OCI-LY7 (cell line): Measurements from ENCODE around the gene RRM2. TPM values are rescaled to one million over a fixed set of nuclear protein-coding genes. Genes with fewer than 3 reads are reported as not detected.

ENCODE experiments used
- BruUV-seq: library from RNA; stranded (reverse); fragments of 400-500 nt; replicated peaks from 2 replicates; lab custom pipeline; 2021; lab: Mats Ljungman, UMichigan
- CTCF ChIA-PET: fragments of 300-600 bp; sonication (Branson Sonifier 250); formaldehyde crosslinking; loops from one replicate; lab custom pipeline; 2022; ENCODE audit warnings: antibody characterized with exemption; ENCODE audit not compliant: unreplicated experiment; lab: Charles Lee
- POLR2A ChIA-PET: fragments of 300-600 bp; sonication (Branson Sonifier 250); formaldehyde crosslinking; loops from one replicate; lab custom pipeline; 2022; ENCODE audit warnings: antibody characterized with exemption; lab: Charles Lee
- DNase-seq: peaks from one replicate; pipeline ENCODE4 v3.0.0-alpha.2; 2015; ENCODE audit warnings: low spot score
- H2AFZ ChIP-seq: fragments of 200-600 bp; sonication (generic), shearing (Covaris generic); 2 replicates; pipeline ENCODE4 v1.6.1; 2014; ENCODE audit warnings: mild to moderate bottlenecking, antibody characterized with exemption, low read length, moderate library complexity
- H3K27ac ChIP-seq: fragments of 200-600 bp; sonication (generic); 2 replicates; pipeline ENCODE4 v1.5.1; 2014; ENCODE audit warnings: mixed run types, low read depth, mild to moderate bottlenecking, moderate library complexity, low read length, inconsistent platforms; ENCODE audit not compliant: poor library complexity, severe bottlenecking
- H3K36me3 ChIP-seq: fragments of 200-600 bp; sonication (generic); 2 replicates; pipeline ENCODE4 v1.6.1; 2014; ENCODE audit warnings: mild to moderate bottlenecking, antibody characterized with exemption, low read length, moderate library complexity, mixed read lengths; ENCODE audit not compliant: insufficient read depth
- H3K4me1 ChIP-seq: fragments of 200-600 bp; sonication (generic); 2 replicates; pipeline ENCODE4 v1.5.1; 2014; ENCODE audit warnings: mild to moderate bottlenecking, low read length; ENCODE audit not compliant: insufficient read depth, poor library complexity, severe bottlenecking
- H3K4me2 ChIP-seq: fragments of 200-600 bp; sonication (generic); 2 replicates; pipeline ENCODE4 v1.6.1; 2014; ENCODE audit warnings: mild to moderate bottlenecking, low read length
- H3K4me3 ChIP-seq: fragments of 200-600 bp; sonication (generic); 2 replicates; pipeline ENCODE4 v1.5.1; 2014; ENCODE audit warnings: mild to moderate bottlenecking, low read depth, low read length; ENCODE audit not compliant: poor library complexity, severe bottlenecking
- H3K79me2 ChIP-seq: fragments of 200-600 bp; sonication (generic); 2 replicates; pipeline ENCODE4 v1.6.1; 2016; ENCODE audit warnings: low read depth, mild to moderate bottlenecking, low read length, moderate library complexity, mixed read lengths; ENCODE audit not compliant: insufficient read depth
- H3K9me2 ChIP-seq: fragments of 200-600 bp; sonication (generic); 2 replicates; pipeline ENCODE4 v1.6.1; 2016; ENCODE audit warnings: mild to moderate bottlenecking, low read length, mixed read lengths; ENCODE audit not compliant: insufficient read depth
- H3K9me3 ChIP-seq: fragments of 200-600 bp; sonication (generic); 2 replicates; pipeline ENCODE4 v1.6.1; 2014; ENCODE audit warnings: mild to moderate bottlenecking, mixed run types, low read length, mixed read lengths
- H4K20me1 ChIP-seq: fragments of 200-600 bp; sonication (generic); 2 replicates; pipeline ENCODE4 v1.6.1; 2014; ENCODE audit warnings: mild to moderate bottlenecking, antibody characterized with exemption, low read length, moderate library complexity, mixed read lengths; ENCODE audit not compliant: insufficient read depth
- CTCF ChIP-seq: fragments of 200-600 bp; sonication (generic); conservative IDR thresholded peaks from 2 replicates; pipeline ENCODE4 v1.5.1; 2014; ENCODE audit warnings: mild to moderate bottlenecking, antibody characterized with exemption, low read length, moderate library complexity, mixed read lengths
- EZH2phosphoT487 ChIP-seq: fragments of 200-600 bp; sonication (generic); IDR thresholded peaks from 2 replicates; pipeline ENCODE4 v1.6.1; 2018; ENCODE audit warnings: low read depth, borderline replicate concordance, mild to moderate bottlenecking, mixed run types, antibody characterized with exemption, low read length, moderate library complexity, mixed read lengths
- intact Hi-C: fragments of 100-400 bp; cut with micrococcal nuclease; formaldehyde crosslinking; loops from one replicate; pipeline ENCODE4 v1.10.0; 2022; ENCODE audit not compliant: unreplicated experiment
- total RNA-seq, 2 experiments: library from RNA; depleted of rRNA in 1 of 2; stranded (reverse); fragments of >200 nt in 1 of 2; shearing (Covaris generic) in 1 of 2; gene quantifications; 2 replicates each; pipeline ENCODE4 v1.2.3, GENCODE V29; 2014 to 2022

Gene RRM2
- total RNA-seq, 2 experiments from 2014 or later: 222 to 324 TPM

- intact Hi-C loops: no loop called here
- TF ChIP-seq EZH2phosphoT487: no peak
- no peak for TF ChIP-seq CTCF
- H4K20me1 ChIP-seq: no peaks in the 10 kb centered on the region
- H3K4me3 ChIP-seq: no peak overlapping the region
- no peaks in the 10 kb centered on the region for H3K79me2 ChIP-seq
- no peak overlapping the region for H3K4me2 ChIP-seq
- BruUV-seq: no TSS peak
- no peaks in the 10 kb centered on the region for H3K9me3 ChIP-seq
- no peak for DNase-seq
- H3K27ac ChIP-seq: no peak overlapping the region
- ChIA-PET CTCF (interaction anchor here (1.0 to 2.2 kb wide), 3 partner anchors 12 to 23 kb away, joined by 3 to 7 read pairs (median 5); no protein-coding TSS in a partner anchor), POLR2A (interaction anchor here (0.6 to 2.3 kb wide), 3 partner anchors 12 to 731 kb away, joined by 3 to 6 read pairs (median 4); no protein-coding TSS in a partner anchor)
- no peaks in the 10 kb centered on the region for H3K9me2 ChIP-seq
- H3K4me1 ChIP-seq: peaks cover 4% of the 10 kb centered on the region
- no peak overlapping the region for H2AFZ ChIP-seq
- H3K36me3 ChIP-seq: no peaks in the 10 kb centered on the region
These were observed 27.4 kb upstream of the RRM2 start for GRCh38 chr2:10095175-10095574.

- H3K79me2 ChIP-seq: no peaks in the 10 kb centered on the region
- no peak overlapping the region for H2AFZ ChIP-seq
- no peak overlapping the region for H3K4me3 ChIP-seq
- no peaks in the 10 kb centered on the region for H3K36me3 ChIP-seq
- no TSS peak for BruUV-seq
- DNase-seq: no peak
- no peaks in the 10 kb centered on the region for H4K20me1 ChIP-seq
- no peak overlapping the region for H3K4me2 ChIP-seq
- CTCF ChIA-PET: interaction anchor here (0.7 to 2.8 kb wide), 4 partner anchors 11 to 24 kb away, joined by 3 to 23 read pairs (median 6); no protein-coding TSS in a partner anchor
- TF ChIP-seq CTCF: no peak
- no peak for TF ChIP-seq EZH2phosphoT487
- H3K4me1 ChIP-seq: peaks cover 7% of the 10 kb centered on the region
- POLR2A ChIA-PET: interaction anchor here (0.6 to 2.3 kb wide), 4 partner anchors 12 to 118 kb away, joined by 3 to 8 read pairs (median 5); no protein-coding TSS in a partner anchor
- no peak overlapping the region for H3K27ac ChIP-seq
- intact Hi-C loops: loop anchor here (1.0 kb wide), 2 partner anchors 14 to 24 kb away; no protein-coding TSS in a partner anchor
- H3K9me3 ChIP-seq: no peaks in the 10 kb centered on the region
- H3K9me2 ChIP-seq: no peaks in the 10 kb centered on the region
These were observed 25.9 kb upstream of the RRM2 start for GRCh38 chr2:10096641-10097040.

- no TSS peak for BruUV-seq
- intact Hi-C loops: loop anchor here (1.0 kb wide), 2 partner anchors 15 to 25 kb away; no protein-coding TSS in a partner anchor
- Histone ChIP-seq H3K4me1 (peaks cover 10% of the 10 kb centered on the region), H3K9me3 (no peaks in the 10 kb centered on the region), H3K27ac (no peak overlapping the region), H3K4me2 (no peak overlapping the region), H2AFZ (no peak overlapping the region), H4K20me1 (no peaks in the 10 kb centered on the region), H3K36me3 (no peaks in the 10 kb centered on the region), H3K4me3 (no peak overlapping the region), H3K9me2 (no peaks in the 10 kb centered on the region), H3K79me2 (no peaks in the 10 kb centered on the region)
- DNase-seq: peak; percentile 59
- ChIA-PET POLR2A (interaction anchor here (1.2 to 2.1 kb wide), 2 partner anchors 13 to 25 kb away, joined by 4 to 8 read pairs; no protein-coding TSS in a partner anchor), CTCF (interaction anchor here (0.7 to 2.8 kb wide), 2 partner anchors 15 to 25 kb away, joined by 8 to 23 read pairs; no protein-coding TSS in a partner anchor)
- peak; percentile 95 for TF ChIP-seq CTCF
- no peak for TF ChIP-seq EZH2phosphoT487
These were observed 25.0 kb upstream of the RRM2 start for GRCh38 chr2:10097352-10098148.
